Ovary (tissue), 9 donors: ENCODE measurements around the gene C1S. TPM values are rescaled to one million over a fixed set of nuclear protein-coding genes. Genes with fewer than 3 reads are reported as not detected.
"Not testable (repeated sequence)": the region's sequence is repeated elsewhere in the genome, so short reads cannot be mapped to it uniquely, and the experiment has no call there.

Source experiments
- DNase-seq, 5 donors: peaks; one replicate each; pipeline ENCODE4 v3.0.0-alpha.2; 2019 to 2020
- H3K27ac ChIP-seq, 2 donors: fragments of 200-600 bp; one replicate each; pipeline versions ENCODE4 v1.5.1 to v1.8.0; 2019 to 2022
- H3K27me3 ChIP-seq: fragments of 200-600 bp; one replicate; pipeline ENCODE4 v1.8.0; 2022
- H3K36me3 ChIP-seq: fragments of 200-600 bp; sonication (generic); one replicate; pipeline ENCODE4 v1.5.1; 2019
- H3K4me1 ChIP-seq: one replicate; pipeline ENCODE4 v1.8.1; 2013; ENCODE audit warnings: mild to moderate bottlenecking, moderate library complexity; ENCODE audit not compliant: insufficient read depth
- H3K4me3 ChIP-seq: fragments of 200-600 bp; sonication (generic); one replicate; pipeline ENCODE4 v1.5.1; 2017
- H3K9me3 ChIP-seq, 2 donors: fragments of 200-600 bp in 1 of 2; sonication (generic) in 1 of 2; one replicate each; pipeline versions ENCODE4 v1.5.1 to v1.8.1; 2013 to 2019; ENCODE audit warnings: mild to moderate bottlenecking in 1 of 2, moderate library complexity in 1 of 2
- EP300 ChIP-seq: sonication (generic); formaldehyde crosslinking; IDR thresholded peaks from one replicate; pipeline ENCODE4 v1.6.1; 2017; ENCODE audit warnings: antibody characterized with exemption
- POLR2A ChIP-seq: fragments of 450-650 bp; IDR thresholded peaks from one replicate; pipeline ENCODE4 v1.6.1; 2017; ENCODE audit warnings: antibody characterized with exemption, mild to moderate bottlenecking, moderate library complexity
- WGBS, 3 donors: extraction: QIAGEN DNeasy Blood & Tissue Kit in 1 of 3; methylation state at CpG; one replicate each; pipeline versions ENCODE4 v1.1.5 to v1.1.7; 2013 to 2017; 5-methylcytosine and 5-hydroxymethylcytosine counted together
- intact Hi-C, 4 donors: fragments of 100-400 bp; cut with DNase I; formaldehyde crosslinking; loops; one replicate each; pipeline versions ENCODE4 v1.11.0 to v1.15.1; 2022 to 2023
- polyA plus RNA-seq, 2 donors: library from polyadenylated mRNA; stranded (reverse); fragments of 200-250 nt in 1 of 2; fragments of 350-450 nt in 1 of 2; fragmentation: Illumina TruSeq in 1 of 2; extraction: RNeasy Lipid Tissue Mini Kit (QIAGEN cat#74804) in 1 of 2; gene quantifications; one replicate each; pipeline ENCODE4 v1.2.3, GENCODE V29; 2013 to 2014
- total RNA-seq, 7 donors: library from RNA; depleted of rRNA in 2 of 7; stranded (reverse); fragments of >200 nt in 2 of 7; fragmentation: NEBNext Ultra II Directional in 3 of 7; extraction: Animal tissue kit (Norgen Biotek cat#: 25700) in 3 of 7; gene quantifications; one replicate each; pipeline versions ENCODE4 v1.1.0 to v1.2.4, GENCODE V29; 2016 to 2023
- TF ChIP-seq, protein P1 (sequence below), 3 donors: fragments of 450-650 bp in 2 of 3; fragments of 200-600 bp in 1 of 3; IDR thresholded peaks; one replicate each; pipeline versions ENCODE4 v1.5.1 to v1.8.0; 2016 to 2022; ENCODE audit warnings: antibody characterized with exemption in 3 of 3, mild to moderate bottlenecking in 1 of 3
- donor health status: DM: no; HTN: no; CAD: no; lungs with moderate emphysema.
- donor health status: DM: no; HTN: no; CAD: no.
- donor health status: Bipolar disorder and iron deficiency.
- donor health status: DM: yes; HTN: yes; CAD: no.
- donor health status: DM: no; HTN: no; CAD: no.
- donor health status: DM: yes; HTN: yes; CAD: no.

Gene C1S
- total and polyA plus RNA-seq, 9 donors: 499 to 1,495 (median 952) TPM

DNA sequence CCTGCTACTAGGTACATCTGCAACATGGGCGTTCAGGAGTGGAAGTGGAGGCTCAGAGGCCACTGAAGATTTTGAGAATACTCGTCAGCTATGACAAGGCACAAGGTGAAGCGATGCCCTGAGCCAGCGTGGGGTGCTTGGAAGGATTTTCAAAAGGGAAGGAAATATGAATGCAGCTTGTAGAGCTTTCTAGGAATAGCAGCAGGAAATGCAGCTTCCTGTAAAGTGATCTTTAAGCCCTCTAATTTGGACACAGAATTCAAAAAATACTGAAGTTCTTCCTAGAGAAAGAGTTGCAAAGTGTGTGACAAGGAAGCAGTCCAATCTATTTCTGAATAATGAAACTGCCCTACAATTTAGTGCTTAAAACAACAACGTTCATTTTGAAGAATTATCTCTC, 13.2 kb upstream of the C1S start:
- no peak for DNase-seq
- H3K9me3 ChIP-seq: no peaks in the 10 kb centered on the region
- H3K36me3 ChIP-seq: no peaks in the 10 kb centered on the region
- TF ChIP-seq POLR2A: no peak
- no peak for TF ChIP-seq EP300
- TF ChIP-seq, protein P1, sequence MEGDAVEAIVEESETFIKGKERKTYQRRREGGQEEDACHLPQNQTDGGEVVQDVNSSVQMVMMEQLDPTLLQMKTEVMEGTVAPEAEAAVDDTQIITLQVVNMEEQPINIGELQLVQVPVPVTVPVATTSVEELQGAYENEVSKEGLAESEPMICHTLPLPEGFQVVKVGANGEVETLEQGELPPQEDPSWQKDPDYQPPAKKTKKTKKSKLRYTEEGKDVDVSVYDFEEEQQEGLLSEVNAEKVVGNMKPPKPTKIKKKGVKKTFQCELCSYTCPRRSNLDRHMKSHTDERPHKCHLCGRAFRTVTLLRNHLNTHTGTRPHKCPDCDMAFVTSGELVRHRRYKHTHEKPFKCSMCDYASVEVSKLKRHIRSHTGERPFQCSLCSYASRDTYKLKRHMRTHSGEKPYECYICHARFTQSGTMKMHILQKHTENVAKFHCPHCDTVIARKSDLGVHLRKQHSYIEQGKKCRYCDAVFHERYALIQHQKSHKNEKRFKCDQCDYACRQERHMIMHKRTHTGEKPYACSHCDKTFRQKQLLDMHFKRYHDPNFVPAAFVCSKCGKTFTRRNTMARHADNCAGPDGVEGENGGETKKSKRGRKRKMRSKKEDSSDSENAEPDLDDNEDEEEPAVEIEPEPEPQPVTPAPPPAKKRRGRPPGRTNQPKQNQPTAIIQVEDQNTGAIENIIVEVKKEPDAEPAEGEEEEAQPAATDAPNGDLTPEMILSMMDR (IDR thresholded peaks at IDR 0.05): no peak
- 68 to 77% (median 73%) methylated on average over 5 of the region's 5 CpGs for WGBS, 3 donors
- no peaks in the 10 kb centered on the region for H3K27me3 ChIP-seq
- no peak overlapping the region for H3K4me3 ChIP-seq
- no peak overlapping the region for H3K27ac ChIP-seq
- intact Hi-C loops: no loop called here
- H3K4me1 ChIP-seq: no peaks in the 10 kb centered on the region

DNA sequence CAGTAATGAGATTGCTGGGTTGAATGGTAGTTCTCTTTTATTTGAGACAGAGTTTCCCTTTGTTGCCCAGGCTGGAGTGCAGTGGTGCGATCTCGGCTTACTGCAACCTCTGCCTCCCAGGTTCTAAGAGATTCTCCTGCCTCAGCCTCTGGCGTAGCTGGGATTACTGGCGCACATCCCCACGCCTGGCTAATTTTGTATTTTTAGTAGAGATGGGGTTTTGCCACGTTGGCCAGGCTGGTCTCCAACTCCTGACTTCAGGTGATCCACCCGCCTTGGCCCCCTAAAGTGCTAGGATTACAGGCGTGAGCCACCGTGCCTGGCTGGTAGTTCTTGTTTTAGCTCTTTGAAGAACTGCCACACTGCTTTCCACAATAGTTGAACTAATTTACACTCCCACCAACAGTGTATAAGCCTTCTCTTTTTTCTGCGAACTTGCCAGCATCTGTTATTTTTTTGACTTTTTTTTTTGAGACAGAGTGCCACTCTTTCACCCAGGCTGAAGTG, 11.0 kb upstream of the C1S start:
- H3K4me3 ChIP-seq, H3K9me3 ChIP-seq, H3K36me3 ChIP-seq, H3K27ac ChIP-seq, H3K27me3 ChIP-seq, DNase-seq, intact Hi-C loops, H3K4me1 ChIP-seq: not testable (repeated sequence)
- WGBS, 3 donors: 88 to 91% (median 89%) methylated on average over 10 of the region's 10 CpGs

DNA sequence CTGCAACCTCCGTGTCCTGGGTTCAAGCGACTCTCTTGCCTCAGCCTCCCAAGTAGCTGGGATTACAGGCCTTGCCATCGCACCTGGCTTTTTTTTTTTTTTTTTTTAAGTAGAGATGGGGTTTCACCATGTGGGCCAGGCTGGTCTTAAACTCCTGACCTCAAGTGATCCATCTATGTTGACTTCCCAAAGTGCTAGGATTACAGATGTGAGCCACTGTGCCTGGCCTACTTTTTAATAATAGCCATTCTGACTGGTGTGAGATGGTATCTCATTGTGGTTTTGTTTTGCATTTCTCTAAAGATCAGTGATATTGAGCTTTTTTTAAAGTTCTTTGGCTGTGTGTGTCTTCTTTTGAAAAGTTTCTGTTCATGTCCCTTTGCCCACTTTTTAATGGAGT, 10.5 kb upstream of the C1S start:
- H3K27ac ChIP-seq, H3K9me3 ChIP-seq, H3K27me3 ChIP-seq, H3K36me3 ChIP-seq, intact Hi-C loops, H3K4me3 ChIP-seq, H3K4me1 ChIP-seq, DNase-seq: not testable (repeated sequence)
- 92 to 96% (median 92%) methylated on average over 3 of the region's 3 CpGs for WGBS, 3 donors

DNA sequence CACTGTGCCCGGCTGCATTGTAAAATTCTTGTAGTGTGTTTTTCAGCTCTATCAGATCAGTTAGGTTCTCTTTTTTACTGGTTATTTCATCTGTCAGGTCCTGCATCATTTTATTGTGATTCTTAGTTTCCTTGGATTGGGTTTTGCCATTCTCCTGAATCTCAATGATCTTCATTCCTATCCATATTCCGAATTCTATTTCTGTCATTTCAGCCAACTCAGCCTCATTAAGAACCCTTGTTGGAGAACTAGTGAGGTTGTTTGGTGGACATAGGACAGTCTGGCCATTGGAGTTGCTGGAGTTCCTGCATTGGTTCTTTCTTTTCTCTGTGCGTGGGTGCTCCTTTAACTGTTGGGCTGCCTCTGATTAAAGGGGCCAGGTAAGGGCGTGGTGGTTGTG, 5.6 kb upstream of the C1S start:
- no peak for DNase-seq
- 86 to 88% (median 87%) methylated on average over 4 of the region's 4 CpGs for WGBS, 3 donors
- Histone ChIP-seq H3K27me3 (no peaks in the 10 kb centered on the region), H3K4me3 (no peak overlapping the region), H3K9me3 (no peaks in the 10 kb centered on the region), H3K27ac (no peak overlapping the region), H3K4me1 (peaks cover 3% of the 10 kb centered on the region), H3K36me3 (no peaks in the 10 kb centered on the region)
- TF ChIP-seq POLR2A: no peak
- no peak for TF ChIP-seq EP300
- TF ChIP-seq, protein P1 (IDR thresholded peaks at IDR 0.05): no peak
- intact Hi-C loops: no loop called here

DNA sequence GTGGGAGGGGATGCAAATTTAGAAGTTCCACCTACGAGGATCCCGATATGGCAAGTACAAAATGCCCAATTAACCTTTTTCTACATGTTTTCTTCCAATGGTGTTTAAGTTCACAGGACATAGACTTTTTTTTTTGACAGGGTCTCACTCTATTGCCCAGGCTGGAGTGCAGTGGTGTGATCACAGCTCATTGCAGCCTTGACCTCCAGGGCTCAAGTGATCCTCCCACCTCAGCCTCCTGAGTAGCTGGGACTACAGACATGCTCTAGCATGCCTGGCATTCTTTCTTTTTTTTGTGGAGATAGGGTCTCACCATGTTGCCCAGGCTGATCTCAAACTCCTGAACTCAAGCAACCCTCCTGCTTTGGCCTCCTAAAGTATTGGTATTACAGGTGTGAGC, 4.8 kb upstream of the C1S start:
- H3K36me3 ChIP-seq, H3K9me3 ChIP-seq, H3K27me3 ChIP-seq, DNase-seq, H3K27ac ChIP-seq, H3K4me1 ChIP-seq, intact Hi-C loops, H3K4me3 ChIP-seq: not testable (repeated sequence)
- WGBS, 3 donors: 85 to 95% (median 91%) methylated on average over 2 of the region's 2 CpGs

DNA sequence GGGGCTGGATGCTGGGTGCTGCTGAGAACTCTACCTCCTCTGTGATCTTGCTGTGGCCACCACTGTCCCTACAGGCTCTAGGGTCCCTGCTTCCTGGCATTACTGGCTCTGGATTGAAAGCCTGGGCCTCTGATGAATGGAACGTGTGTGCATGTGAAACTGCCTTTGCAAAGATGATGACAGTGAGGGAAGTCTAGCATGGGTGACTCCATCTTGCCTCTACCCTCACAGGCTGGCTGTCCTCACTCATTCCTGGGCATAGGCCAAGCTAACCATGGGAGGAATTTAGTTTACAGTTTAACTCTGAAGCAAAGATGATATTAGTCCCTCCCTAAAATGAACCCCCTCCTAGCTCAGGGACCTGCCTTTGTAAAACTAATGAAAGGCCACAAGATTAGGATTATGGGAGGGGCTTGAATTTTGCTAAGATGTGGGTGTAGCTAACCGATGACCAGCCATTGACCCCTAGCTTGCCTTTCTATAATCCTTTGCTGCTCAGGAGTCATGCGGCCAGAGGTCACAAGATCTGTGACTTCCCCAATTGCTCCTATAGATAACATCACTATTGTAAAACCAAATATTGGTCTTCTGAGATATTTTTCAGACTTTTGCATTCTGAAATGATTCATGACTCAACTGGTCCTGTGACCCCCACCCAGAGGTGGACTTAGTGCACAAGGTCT, 2.2 kb upstream of the C1S start:
- Histone ChIP-seq H3K36me3 (no peaks in the 10 kb centered on the region), H3K4me1 (peaks cover 8% of the 10 kb centered on the region), H3K9me3 (no peaks in the 10 kb centered on the region), H3K27ac (no peak overlapping the region), H3K4me3 (no peak overlapping the region), H3K27me3 (no peaks in the 10 kb centered on the region)
- DNase-seq: no peak
- intact Hi-C loops: no loop called here
- no peak for TF ChIP-seq EP300
- TF ChIP-seq, protein P1 (IDR thresholded peaks at IDR 0.05): no peak
- no peak for TF ChIP-seq POLR2A
- 81 to 89% (median 86%) methylated on average over 3 of the region's 3 CpGs for WGBS, 3 donors
